ENCODE measurements around the gene NAV2. TPM values are rescaled to one million over a fixed set of nuclear protein-coding genes. Genes with fewer than 3 reads are reported as not detected.

Gene NAV2
- total RNA-seq, 1 donor from 2014 or later, result 31.4 TPM

- Mint-ChIP-seq H3K4me1 (ENCODE audit: unreplicated experiment) (peaks cover 82% of the 10 kb centered on the region), H3K27ac (ENCODE audit: unreplicated experiment) (peak overlapping the region; percentile 80), H3K27me3 (ENCODE audit: unreplicated experiment) (no peaks in the 10 kb centered on the region), H3K4me3 (ENCODE audit: unreplicated experiment) (peak overlapping the region; percentile 57), H3K36me3 (ENCODE audit: unreplicated experiment) (no peaks in the 10 kb centered on the region), H3K9me3 (ENCODE audit: unreplicated experiment) (no peaks in the 10 kb centered on the region)
- no peak for TF ChIP-seq CTCF (IDR thresholded peaks at IDR 0.05)
- DNase-seq (ENCODE audit: extremely low spot score, unreplicated experiment), result no peak
These were observed 318.7 kb downstream of the NAV2 start for GRCh38 chr11:20031155-20032001.

- H3K4me1 Mint-ChIP-seq (ENCODE audit: unreplicated experiment), result peaks cover 86% of the 10 kb centered on the region
These were observed 319.5 kb downstream of the NAV2 start for GRCh38 chr11:20032127-20032526.

DNA sequence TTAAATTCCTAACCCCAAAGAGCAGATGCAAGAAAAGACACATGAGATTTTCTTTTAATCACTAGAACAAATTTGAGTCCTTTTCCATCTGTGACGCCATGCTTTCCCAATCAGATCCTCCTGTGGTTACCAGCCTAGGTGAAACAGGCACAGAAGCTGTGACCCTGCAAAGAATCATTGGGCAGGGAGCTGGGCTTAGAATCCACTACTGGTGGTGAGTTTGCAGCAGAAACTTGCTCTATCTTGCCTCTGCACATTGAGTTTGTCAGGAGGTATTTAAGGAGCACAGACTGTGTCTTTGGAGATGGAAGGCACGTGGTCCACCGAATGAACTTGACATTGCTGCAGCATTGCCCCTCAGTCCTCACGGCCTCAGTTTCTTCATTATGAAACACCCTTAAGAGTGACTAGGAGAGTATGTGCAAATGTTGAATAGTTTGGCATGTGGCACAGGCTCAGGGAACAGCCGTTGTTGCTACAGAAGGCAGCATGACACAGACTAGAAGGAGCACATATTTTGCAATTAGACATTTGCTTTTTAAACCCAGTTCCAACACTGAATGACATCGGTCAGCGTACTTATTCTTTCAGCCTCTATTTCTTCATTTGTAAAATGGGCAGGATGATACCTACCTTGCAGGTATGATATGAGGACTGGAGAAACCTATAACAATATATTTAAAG lies 320.1 kb downstream of the NAV2 start:
- no peak for TF ChIP-seq CTCF (IDR thresholded peaks at IDR 0.05)
- no peak for DNase-seq (ENCODE audit: extremely low spot score, unreplicated experiment)
- Mint-ChIP-seq H3K4me3 (ENCODE audit: unreplicated experiment) (no peak overlapping the region), H3K27me3 (ENCODE audit: unreplicated experiment) (no peaks in the 10 kb centered on the region), H3K9me3 (ENCODE audit: unreplicated experiment) (no peaks in the 10 kb centered on the region), H3K4me1 (ENCODE audit: unreplicated experiment) (peaks cover 83% of the 10 kb centered on the region), H3K27ac (ENCODE audit: unreplicated experiment) (peak overlapping the region; percentile 80), H3K36me3 (ENCODE audit: unreplicated experiment) (peaks cover 3% of the 10 kb centered on the region)

More at GRCh38 chr11:20032127-20032526, 319.5 kb downstream of the NAV2 start:
- H3K27ac Mint-ChIP-seq (ENCODE audit: unreplicated experiment), result peak overlapping the region; percentile 80
- no peaks in the 10 kb centered on the region for H3K27me3 Mint-ChIP-seq (ENCODE audit: unreplicated experiment)
- DNase-seq (ENCODE audit: extremely low spot score, unreplicated experiment), result no peak
- peaks cover under 1% of the 10 kb centered on the region for H3K36me3 Mint-ChIP-seq (ENCODE audit: unreplicated experiment)
- TF ChIP-seq CTCF (IDR thresholded peaks at IDR 0.05), result no peak
- no peak overlapping the region for H3K4me3 Mint-ChIP-seq (ENCODE audit: unreplicated experiment)
- H3K9me3 Mint-ChIP-seq (ENCODE audit: unreplicated experiment), result no peaks in the 10 kb centered on the region

- no peak overlapping the region for H3K4me3 Mint-ChIP-seq (ENCODE audit: unreplicated experiment)
- peaks cover 73% of the 10 kb centered on the region for H3K4me1 Mint-ChIP-seq (ENCODE audit: unreplicated experiment)
- H3K9me3 Mint-ChIP-seq (ENCODE audit: unreplicated experiment), result no peaks in the 10 kb centered on the region
- H3K27ac Mint-ChIP-seq (ENCODE audit: unreplicated experiment), result no peak overlapping the region
- no peaks in the 10 kb centered on the region for H3K27me3 Mint-ChIP-seq (ENCODE audit: unreplicated experiment)
- TF ChIP-seq CTCF (IDR thresholded peaks at IDR 0.05), result no peak
- peaks cover 4% of the 10 kb centered on the region for H3K36me3 Mint-ChIP-seq (ENCODE audit: unreplicated experiment)
- DNase-seq (ENCODE audit: extremely low spot score, unreplicated experiment), result no peak
These were observed 321.2 kb downstream of the NAV2 start for GRCh38 chr11:20033806-20034205.

- Mint-ChIP-seq H3K27me3 (ENCODE audit: unreplicated experiment) (no peaks in the 10 kb centered on the region), H3K9me3 (ENCODE audit: unreplicated experiment) (no peaks in the 10 kb centered on the region), H3K27ac (ENCODE audit: unreplicated experiment) (peak overlapping the region; percentile 73), H3K36me3 (ENCODE audit: unreplicated experiment) (peaks cover 11% of the 10 kb centered on the region), H3K4me1 (ENCODE audit: unreplicated experiment) (peaks cover 64% of the 10 kb centered on the region), H3K4me3 (ENCODE audit: unreplicated experiment) (no peak overlapping the region)
- TF ChIP-seq CTCF (IDR thresholded peaks at IDR 0.05), result no peak
- no peak for DNase-seq (ENCODE audit: extremely low spot score, unreplicated experiment)
These were observed 322.3 kb downstream of the NAV2 start for GRCh38 chr11:20034941-20035340.

Data from osteocyte (in vitro differentiated cells).